GM19395 (cell line): Measurements from ENCODE around the gene ISOC2.

Experiments
- ATAC-seq: cut with Tn5 transposase; IDR thresholded peaks from one replicate; pipeline ENCODE4 v1.9.1; 2021; ENCODE audit warnings: mild to moderate bottlenecking, moderate library complexity; ENCODE audit not compliant: unreplicated experiment

Gene ISOC2

GRCh38 chr19:55479451-55480230, 18.2 kb upstream of the ISOC2 start:
- no peak for ATAC-seq

GRCh38 chr19:55479045-55479444, 17.6 kb upstream of the ISOC2 start:
- ATAC-seq: no peak

GRCh38 chr19:55478364-55478763, 16.9 kb upstream of the ISOC2 start:
- ATAC-seq: no peak

- ATAC-seq: no peak
Measured at GRCh38 chr19:55477905-55478304, 16.5 kb upstream of the ISOC2 start.

GRCh38 chr19:55476100-55476775, 14.8 kb upstream of the ISOC2 start, which contains the start of gene ZNF628:
ZNF628 (plus strand) TSS chr19:55476617; CDS start chr19:55479911, 3,294 bp downstream.
- peak; percentile 86 for ATAC-seq

- ATAC-seq: no peak
Measured at GRCh38 chr19:55474269-55475265, 13.1 kb upstream of the ISOC2 start.

- no peak for ATAC-seq
Measured at GRCh38 chr19:55473225-55474012, 12.0 kb upstream of the ISOC2 start.

GRCh38 chr19:55472463-55472862, 11.0 kb upstream of the ISOC2 start:
- ATAC-seq: no peak

- ATAC-seq: no peak
Measured at GRCh38 chr19:55471266-55471665, 9.8 kb upstream of the ISOC2 start.

- ATAC-seq: no peak
Measured at GRCh38 chr19:55468054-55468393, 6.6 kb upstream of the ISOC2 start.

- ATAC-seq: no peak
Measured at GRCh38 chr19:55467236-55468053, 6.0 kb upstream of the ISOC2 start.

- ATAC-seq: no peak
Measured at GRCh38 chr19:55466241-55466614, 4.8 kb upstream of the ISOC2 start.

- no peak for ATAC-seq
Measured at GRCh38 chr19:55465460-55466240, 4.2 kb upstream of the ISOC2 start.

GRCh38 chr19:55464662-55465054, 3.2 kb upstream of the ISOC2 start, which contains the start of gene C19orf85:
C19orf85 (minus strand) TSS chr19:55464751; CDS start chr19:55464554, 197 bp downstream.
- ATAC-seq: no peak

GRCh38 chr19:55464039-55464661, 2.7 kb upstream of the ISOC2 start:
- no peak for ATAC-seq

GRCh38 chr19:55463583-55464031, 2.2 kb upstream of the ISOC2 start:
- ATAC-seq: no peak

- no peak for ATAC-seq
Measured at GRCh38 chr19:55462722-55463121, 1.3 kb upstream of the ISOC2 start.

- no peak for ATAC-seq
Measured at GRCh38 chr19:55461974-55462626, 658 bp upstream of the ISOC2 start.
